Tongue (tissue), 2 donors: ENCODE results near the gene GPD1L. TPM values are rescaled to one million over a fixed set of nuclear protein-coding genes. Genes with fewer than 3 reads are reported as not detected.
"Not testable (repeated sequence)": the region's sequence is repeated elsewhere in the genome, so short reads cannot be mapped to it uniquely, and the experiment has no call there.

Experiments
- DNase-seq: peaks from one replicate; pipeline ENCODE4 v3.0.0-alpha.2; 2015
- total RNA-seq: library from RNA; depleted of rRNA; stranded (reverse); fragments of >200 nt; gene quantifications from one replicate; pipeline ENCODE4 v1.2.3, GENCODE V29; 2014

GPD1L gene
- total RNA-seq, 1 donor from 2014 or later = 65.9 TPM

DNA sequence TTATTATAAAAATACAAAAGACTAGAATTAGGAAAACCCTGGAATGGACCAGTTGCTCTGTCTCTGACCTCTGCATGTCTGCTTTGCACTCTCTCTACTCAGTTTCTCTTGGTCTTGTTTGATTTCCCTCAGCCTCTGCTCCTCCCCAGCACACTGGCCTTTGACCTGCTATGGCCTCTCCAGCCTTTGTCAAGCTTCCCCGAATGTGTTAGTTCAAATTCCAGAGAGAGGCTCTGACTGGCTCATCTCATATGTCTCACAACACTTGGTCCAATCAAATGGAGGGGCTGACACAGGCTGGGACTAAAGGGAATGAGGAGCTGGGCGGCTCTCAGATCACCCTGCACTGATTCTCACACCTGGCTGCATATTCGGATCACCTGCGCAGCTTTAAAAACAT is 79.7 kb downstream of the GPD1L start:
- DNase-seq = no peak

GRCh38 chr3:32186876-32187275 is 80.5 kb downstream of the GPD1L start:
- DNase-seq = no peak

DNA sequence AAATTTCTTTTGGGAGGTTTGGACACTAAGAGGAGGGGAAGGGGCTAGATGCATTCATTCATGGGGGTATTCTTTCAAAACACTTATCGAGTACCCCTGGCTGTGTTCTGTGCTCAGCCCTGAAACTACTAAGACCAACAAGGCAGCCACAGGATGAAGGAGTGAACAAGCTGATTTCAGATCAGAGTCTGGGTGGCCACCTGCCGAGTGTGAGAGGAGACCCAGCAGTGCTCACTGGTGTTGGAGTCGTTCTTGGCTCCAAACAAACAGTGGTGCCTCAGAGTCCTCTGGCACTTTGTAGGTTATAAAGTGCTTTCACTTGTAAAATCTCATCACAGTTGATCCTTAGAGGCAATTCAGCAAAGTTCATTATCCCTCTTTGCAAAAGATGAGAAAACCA is 83.3 kb downstream of the GPD1L start:
- DNase-seq = no peak

GRCh38 chr3:32190556-32190955 is 84.1 kb downstream of the GPD1L start:
- DNase-seq = not testable (repeated sequence)

DNA sequence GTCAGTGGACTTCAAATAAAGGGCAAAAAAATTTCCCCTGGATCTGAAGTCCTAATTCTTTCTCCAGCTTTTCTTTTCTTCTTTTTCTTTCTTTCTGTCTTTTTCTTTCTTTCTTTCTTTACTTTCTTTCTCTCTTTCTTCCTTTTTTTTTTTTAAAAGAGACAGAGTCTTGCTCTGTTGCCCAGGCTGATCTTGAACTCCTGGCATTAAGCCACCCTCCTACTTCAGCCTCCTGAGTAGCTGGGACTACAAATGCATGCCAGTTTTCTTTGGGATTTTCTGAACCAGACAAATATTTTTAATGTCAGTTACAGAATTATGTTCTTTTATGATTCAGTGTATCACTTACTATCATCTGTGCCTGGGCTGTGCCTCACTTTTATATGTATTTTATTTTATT is 86.7 kb downstream of the GPD1L start:
- DNase-seq = no peak

DNA sequence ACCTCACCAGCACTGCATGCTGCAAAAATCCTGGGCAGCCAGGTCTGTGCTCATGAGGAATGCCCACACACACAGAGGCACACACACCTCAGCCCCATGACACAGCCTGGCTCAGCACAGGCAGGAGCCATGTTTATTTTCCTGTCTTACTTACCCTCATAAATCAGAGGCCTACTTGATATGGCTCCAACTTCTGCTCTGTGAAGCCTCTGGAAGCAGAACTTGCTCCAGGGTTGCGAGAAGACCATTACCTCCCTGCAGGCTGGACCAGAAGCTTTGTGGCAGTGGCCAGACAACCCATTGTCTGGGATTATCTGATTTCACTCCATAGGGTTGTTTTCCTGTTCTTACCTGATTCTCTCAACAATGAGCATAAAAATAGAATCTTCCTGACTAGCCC is 88.2 kb downstream of the GPD1L start:
- DNase-seq = no peak

- DNase-seq = no peak
These were observed 89.6 kb downstream of the GPD1L start for GRCh38 chr3:32195995-32196540.

GRCh38 chr3:32197991-32198390 is 91.6 kb downstream of the GPD1L start:
- DNase-seq = no peak

- DNase-seq = no peak
These were observed 92.3 kb downstream of the GPD1L start for GRCh38 chr3:32198714-32199113.

DNA sequence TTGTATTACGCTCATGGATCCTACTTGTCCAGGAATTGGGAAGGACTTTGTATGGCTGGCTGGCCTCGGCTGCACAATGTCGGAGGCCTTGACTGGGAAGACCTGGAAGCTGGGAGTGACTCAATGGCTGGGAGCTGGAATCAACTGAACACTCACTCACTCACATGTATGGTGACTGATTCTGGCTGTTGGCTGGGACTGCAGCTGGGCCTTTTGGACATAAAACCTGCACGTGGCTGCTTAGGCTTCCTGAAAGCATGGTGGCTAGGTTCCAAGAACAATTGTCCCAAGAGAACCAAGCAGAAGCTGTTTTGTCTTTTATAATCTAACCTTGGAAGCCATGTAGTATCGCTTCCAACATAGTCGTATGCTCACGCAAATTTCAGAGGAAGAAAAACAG is 94.1 kb downstream of the GPD1L start:
- peak; percentile 79 for DNase-seq

DNA sequence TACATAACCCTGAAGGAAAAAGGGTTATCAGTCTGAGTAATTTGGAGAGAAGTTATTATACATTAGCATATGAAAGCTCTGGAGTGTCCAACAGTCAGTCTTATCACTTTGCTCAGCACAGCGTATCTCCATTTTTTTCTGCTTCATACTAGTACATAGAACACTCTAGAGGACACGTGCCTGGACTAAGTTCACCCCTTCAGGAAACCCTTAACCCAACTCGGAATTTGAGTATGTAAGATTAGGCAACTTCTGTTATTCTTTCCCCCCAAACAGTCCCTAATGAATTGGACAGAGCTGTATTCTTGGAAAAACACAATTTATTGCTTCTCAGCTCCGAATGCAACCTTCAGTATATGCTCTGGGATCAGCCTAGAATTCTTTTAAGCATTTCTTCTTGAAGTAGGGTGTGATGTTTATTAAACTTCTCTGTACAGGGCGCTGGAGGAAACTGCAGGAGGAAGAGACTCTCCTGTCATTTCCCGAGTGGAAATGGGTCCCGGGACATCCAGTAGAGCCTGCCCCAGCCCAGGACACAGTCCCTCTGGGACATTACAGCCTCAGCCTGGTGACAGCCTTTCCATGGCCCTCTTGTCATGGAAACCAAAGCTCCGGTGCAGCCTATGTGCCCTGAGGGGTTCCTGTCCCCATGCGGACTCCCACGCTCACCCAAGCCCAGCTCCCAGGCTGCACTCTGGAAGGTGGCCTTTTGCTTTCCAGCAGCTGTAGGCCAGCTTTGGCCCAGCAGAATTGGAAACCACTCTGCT is 94.8 kb downstream of the GPD1L start:
- DNase-seq = peak; percentile 24

GRCh38 chr3:32202496-32202895 is 96.1 kb downstream of the GPD1L start:
- no peak for DNase-seq

DNA sequence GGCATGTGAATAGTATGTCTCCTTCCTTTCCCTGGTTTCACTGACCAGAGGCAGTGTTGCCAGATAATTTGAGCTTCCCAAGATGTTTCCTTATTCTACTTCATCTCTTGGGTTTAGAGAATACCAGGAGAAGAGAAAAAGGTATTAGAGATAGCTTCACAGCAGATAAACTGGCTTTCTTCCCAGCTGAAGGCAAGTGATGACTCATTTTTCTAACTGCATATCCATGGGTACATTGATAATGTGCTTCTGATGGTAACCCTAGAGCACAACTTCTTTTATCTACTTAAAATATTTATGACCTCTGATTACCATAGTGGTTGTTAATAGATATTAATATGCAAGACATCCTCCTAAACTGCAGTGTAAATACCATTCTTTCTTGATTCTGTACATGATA is 97.4 kb downstream of the GPD1L start:
- DNase-seq = no peak

GRCh38 chr3:32208447-32208846 is 102.0 kb downstream of the GPD1L start:
- DNase-seq = no peak

GRCh38 chr3:32215185-32215584 is 108.8 kb downstream of the GPD1L start:
- no peak for DNase-seq

- DNase-seq = no peak
These were observed 109.9 kb downstream of the GPD1L start for GRCh38 chr3:32216172-32216783.

GRCh38 chr3:32217339-32217738 is 110.9 kb downstream of the GPD1L start:
- no peak for DNase-seq

Other genes starting within 250 kb of the GPD1L start
- 40.6 TPM for gene OSBPL10, start 125.4 kb upstream of the GPD1L start, total RNA-seq
- gene ZNF860, start 124.9 kb upstream of the GPD1L start, total RNA-seq = 1.9 TPM
- gene CMTM8, start 132.1 kb downstream of the GPD1L start, total RNA-seq = 3.4 TPM